ENCODE measurements around the gene GSTP1.
"Not testable (repeated sequence)": the region's sequence is repeated elsewhere in the genome, so short reads cannot be mapped to it uniquely, and the experiment has no call there.

Gene GSTP1

DNA sequence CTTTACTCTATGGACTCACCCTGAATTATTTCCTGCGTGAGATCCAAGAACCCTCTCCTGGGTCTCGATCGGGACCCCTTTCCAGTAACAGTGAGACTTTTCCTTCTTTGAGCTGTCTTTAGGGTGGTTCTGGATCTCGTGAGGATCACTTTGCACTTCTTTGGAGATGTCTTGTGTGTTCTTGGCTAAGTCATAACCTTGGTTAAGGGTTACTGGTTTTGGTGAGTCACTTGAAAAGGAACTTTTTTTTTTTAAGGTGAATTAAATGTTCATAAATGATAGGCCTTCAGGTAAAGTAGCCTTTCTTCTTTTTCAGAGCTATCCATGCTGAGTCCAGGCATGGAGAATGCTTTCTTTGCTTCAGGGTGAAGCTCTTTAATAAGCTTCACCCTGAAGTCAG lies 19.4 kb upstream of the GSTP1 start:
- DNase-seq = no peak

DNA sequence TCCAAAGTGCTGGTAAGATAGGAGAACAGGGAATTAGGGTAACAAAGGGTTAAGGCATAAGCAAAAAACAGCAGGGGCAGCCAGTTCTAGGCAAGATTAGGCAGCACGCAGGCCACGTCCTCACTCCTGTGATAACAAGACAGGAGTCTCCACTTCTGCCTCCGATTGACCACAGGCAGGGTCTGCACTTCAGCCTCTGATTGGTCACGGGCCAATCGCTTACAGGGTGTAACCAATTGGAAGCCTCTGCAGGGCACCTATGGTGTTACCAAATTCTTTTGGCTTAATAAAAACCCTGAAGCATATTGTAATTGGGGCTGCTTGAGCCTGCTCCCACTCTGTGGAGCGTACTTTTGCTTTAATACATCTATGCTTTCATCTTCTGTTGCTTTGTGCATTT lies 12.2 kb upstream of the GSTP1 start:
- DNase-seq = no peak

- no peak for DNase-seq
Observed at GRCh38 chr11:67572305-67572704, 11.3 kb upstream of the GSTP1 start.

- peak; percentile 68 to 79 (median 78) for DNase-seq
Observed at GRCh38 chr11:67572747-67573419, 10.7 kb upstream of the GSTP1 start.

DNA sequence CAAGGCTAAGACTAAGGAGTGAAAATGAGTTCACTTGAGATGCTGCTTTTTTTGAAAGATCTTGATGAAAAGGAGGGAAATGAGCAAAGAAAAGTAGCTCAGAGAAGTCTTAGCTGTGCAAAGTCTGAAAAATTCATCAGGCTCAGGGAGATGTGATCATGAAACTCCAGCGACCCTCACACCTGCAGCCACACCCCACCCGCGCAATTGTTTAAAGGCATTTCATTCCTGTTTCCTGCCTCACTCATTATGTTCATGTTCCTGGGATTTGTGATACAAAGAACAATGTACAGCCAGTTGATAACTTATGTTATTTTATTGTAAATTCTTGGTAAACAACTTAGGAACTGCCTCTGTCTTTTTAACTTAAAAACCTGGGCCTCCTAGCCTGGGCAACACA lies 8.7 kb upstream of the GSTP1 start:
- no peak for DNase-seq

DNA sequence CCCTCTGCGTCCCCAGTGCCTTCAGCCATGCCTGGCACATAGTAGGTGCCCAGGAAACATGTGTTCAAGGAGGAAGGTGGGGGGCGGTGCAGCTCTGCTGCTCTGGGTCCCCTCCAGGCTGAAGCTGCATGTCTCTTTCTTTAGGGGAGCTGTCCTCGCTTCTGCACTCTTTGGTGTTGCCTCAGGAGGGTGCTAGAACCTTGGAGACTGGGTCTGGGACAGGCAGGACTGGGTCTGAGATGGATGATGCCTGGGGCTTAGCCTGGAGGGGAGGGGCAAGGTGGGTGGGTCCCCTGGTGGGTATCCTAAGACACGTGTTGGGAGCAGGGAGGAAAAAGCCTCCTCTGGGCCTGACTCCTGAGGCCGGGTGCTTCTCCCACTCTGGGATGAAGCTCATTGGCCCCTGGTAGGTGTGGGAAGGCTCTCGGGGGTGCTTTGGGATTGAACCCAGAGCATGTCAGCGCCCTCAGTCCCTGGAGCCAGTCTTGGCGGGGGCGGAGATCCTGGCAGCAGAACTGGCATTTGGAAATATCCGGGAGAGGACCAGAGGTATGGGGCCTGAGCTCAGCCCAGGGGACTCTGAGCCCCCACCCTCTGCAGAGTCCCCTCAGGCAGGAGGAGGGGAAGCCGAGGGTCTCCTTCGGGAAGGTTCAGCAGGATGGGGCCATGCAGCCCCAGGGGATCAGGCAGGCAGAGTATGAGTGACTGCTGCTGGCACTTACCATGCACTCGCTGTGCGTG lies 6.7 kb upstream of the GSTP1 start:
- peak in 1 of 3 donors; percentile 17 for DNase-seq

GRCh38 chr11:67577951-67578350 lies 5.7 kb upstream of the GSTP1 start:
- DNase-seq = no peak

DNA sequence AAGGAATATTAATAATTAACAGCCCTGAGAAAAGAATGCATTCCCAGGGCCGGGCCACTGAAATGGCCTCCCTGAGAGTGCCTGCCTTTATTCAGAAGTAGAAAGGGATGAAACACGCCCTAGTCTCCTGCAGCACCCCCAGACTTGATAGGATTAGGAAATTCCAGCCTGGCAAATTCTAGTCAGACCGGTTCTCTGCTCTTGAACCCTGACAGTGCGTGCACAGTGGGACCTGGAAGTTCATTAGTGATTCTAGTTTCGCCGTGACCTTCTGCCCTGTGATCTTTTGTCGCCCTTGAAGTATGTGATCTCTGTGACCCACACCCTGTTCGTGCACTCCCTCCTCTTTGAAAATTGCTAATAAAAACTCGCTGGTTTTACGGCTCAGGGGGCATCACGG lies 2.1 kb upstream of the GSTP1 start:
- no peak for DNase-seq

DNA sequence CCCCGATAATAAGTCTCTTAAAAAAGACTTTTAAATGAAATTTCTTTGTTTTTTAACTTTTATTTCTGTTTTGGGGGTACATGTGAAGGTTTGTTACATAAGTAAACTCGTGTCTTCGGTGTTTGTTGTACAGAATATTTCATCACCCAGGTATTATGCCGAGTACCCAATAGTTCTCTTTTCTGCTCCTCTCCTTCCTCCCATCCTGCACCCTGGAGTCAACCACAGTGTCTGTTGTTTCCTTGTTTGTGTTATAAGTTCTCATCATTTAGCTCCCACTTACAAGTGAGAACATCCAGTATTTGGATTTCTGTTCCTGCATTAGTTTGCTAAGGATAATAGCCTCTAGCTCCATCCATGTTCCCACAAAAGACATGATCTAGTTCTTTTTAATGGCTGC lies 1.6 kb upstream of the GSTP1 start:
- no peak for DNase-seq

DNA sequence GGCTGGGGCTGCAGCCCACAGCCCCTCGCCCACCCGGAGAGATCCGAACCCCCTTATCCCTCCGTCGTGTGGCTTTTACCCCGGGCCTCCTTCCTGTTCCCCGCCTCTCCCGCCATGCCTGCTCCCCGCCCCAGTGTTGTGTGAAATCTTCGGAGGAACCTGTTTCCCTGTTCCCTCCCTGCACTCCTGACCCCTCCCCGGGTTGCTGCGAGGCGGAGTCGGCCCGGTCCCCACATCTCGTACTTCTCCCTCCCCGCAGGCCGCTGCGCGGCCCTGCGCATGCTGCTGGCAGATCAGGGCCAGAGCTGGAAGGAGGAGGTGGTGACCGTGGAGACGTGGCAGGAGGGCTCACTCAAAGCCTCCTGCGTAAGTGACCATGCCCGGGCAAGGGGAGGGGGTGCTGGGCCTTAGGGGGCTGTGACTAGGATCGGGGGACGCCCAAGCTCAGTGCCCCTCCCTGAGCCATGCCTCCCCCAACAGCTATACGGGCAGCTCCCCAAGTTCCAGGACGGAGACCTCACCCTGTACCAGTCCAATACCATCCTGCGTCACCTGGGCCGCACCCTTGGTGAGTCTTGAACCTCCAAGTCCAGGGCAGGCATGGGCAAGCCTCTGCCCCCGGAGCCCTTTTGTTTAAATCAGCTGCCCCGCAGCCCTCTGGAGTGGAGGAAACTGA lies 731 bp downstream of the GSTP1 start:
- DNase-seq = peak; percentile 63 to 81 (median 70)

DNA sequence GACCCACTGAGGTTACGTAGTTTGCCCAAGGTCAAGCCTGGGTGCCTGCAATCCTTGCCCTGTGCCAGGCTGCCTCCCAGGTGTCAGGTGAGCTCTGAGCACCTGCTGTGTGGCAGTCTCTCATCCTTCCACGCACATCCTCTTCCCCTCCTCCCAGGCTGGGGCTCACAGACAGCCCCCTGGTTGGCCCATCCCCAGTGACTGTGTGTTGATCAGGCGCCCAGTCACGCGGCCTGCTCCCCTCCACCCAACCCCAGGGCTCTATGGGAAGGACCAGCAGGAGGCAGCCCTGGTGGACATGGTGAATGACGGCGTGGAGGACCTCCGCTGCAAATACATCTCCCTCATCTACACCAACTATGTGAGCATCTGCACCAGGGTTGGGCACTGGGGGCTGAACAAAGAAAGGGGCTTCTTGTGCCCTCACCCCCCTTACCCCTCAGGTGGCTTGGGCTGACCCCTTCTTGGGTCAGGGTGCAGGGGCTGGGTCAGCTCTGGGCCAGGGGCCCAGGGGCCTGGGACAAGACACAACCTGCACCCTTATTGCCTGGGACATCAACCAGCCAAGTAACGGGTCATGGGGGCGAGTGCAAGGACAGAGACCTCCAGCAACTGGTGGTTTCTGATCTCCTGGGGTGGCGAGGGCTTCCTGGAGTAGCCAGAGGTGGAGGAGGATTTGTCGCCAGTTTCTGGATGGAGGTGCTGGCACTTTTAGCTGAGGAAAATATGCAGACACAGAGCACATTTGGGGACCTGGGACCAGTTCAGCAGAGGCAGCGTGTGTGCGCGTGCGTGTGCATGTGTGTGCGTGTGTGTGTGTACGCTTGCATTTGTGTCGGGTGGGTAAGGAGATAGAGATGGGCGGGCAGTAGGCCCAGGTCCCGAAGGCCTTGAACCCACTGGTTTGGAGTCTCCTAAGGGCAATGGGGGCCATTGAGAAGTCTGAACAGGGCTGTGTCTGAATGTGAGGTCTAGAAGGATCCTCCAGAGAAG lies 1.6 kb downstream of the GSTP1 start:
- no peak for DNase-seq

- no peak for DNase-seq
Observed at GRCh38 chr11:67585911-67586310, 2.3 kb downstream of the GSTP1 start.

- DNase-seq = no peak
Observed at GRCh38 chr11:67586568-67587250, 3.1 kb downstream of the GSTP1 start.

- no peak for DNase-seq
Observed at GRCh38 chr11:67588136-67588503, 4.5 kb downstream of the GSTP1 start.

GRCh38 chr11:67588899-67589415 lies 5.3 kb downstream of the GSTP1 start:
- DNase-seq = not testable (repeated sequence)

GRCh38 chr11:67592880-67593564 lies 9.4 kb downstream of the GSTP1 start:
- no peak for DNase-seq

- no peak for DNase-seq
Observed at GRCh38 chr11:67593565-67593905, 9.9 kb downstream of the GSTP1 start.

GRCh38 chr11:67594480-67594879 lies 10.9 kb downstream of the GSTP1 start:
- DNase-seq = no peak

GRCh38 chr11:67596753-67597300 lies 13.2 kb downstream of the GSTP1 start:
- DNase-seq = no peak

- not testable (repeated sequence) for DNase-seq
Observed at GRCh38 chr11:67597458-67597857, 13.8 kb downstream of the GSTP1 start.

DNA sequence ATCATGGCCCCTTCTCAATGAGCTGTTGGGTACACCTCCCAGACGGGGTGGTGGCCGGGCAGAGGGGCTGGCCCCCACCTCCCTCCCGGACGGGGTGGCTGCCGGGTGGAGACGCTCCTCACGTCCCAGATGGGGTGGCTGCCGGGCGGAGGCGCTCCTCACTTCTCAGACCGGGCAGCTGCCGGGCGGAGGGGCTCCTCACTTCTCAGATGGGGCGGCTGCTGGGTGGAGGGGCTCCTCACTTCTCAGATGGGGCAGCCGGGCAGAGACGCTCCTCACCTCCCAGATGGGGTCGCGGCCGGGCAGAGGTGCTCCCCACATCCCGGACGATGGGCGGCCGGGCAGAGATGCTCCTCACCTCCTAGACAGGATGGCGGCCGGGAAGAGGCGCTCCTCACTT lies 14.4 kb downstream of the GSTP1 start:
- not testable (repeated sequence) for DNase-seq
